Transverse colon (tissue), 4 donors: ENCODE measurements around the gene LRRC14B. TPM values are rescaled to one million over a fixed set of nuclear protein-coding genes. Genes with fewer than 3 reads are reported as not detected.
"Not testable (repeated sequence)": the region's sequence is repeated elsewhere in the genome, so short reads cannot be mapped to it uniquely, and the experiment has no call there.

Experiments
- DNase-seq: peaks from one replicate; pipeline ENCODE4 v3.0.0-alpha.2; 2019
- H3K27ac ChIP-seq, 4 donors: fragments of 200-600 bp; sonication (generic); 2 replicates each; pipeline ENCODE4 v1.5.1; 2016 to 2018; ENCODE audit warnings: inconsistent platforms in 4 of 4
- H3K27me3 ChIP-seq: fragments of 200-600 bp; sonication (generic); 2 replicates; pipeline ENCODE4 v1.5.1; 2017; ENCODE audit warnings: inconsistent platforms
- H3K36me3 ChIP-seq, 4 donors: fragments of 200-600 bp; sonication (generic); 2 replicates each; pipeline ENCODE4 v1.5.1; 2017 to 2019; ENCODE audit warnings: inconsistent platforms in 4 of 4
- H3K4me1 ChIP-seq, 4 donors: fragments of 200-600 bp; sonication (generic); 2 replicates each; pipeline ENCODE4 v1.5.1; 2017 to 2020; ENCODE audit warnings: inconsistent platforms in 4 of 4
- H3K4me3 ChIP-seq, 4 donors: fragments of 200-600 bp; sonication (generic); 1 replicate in 1 of 4; 2 replicates in 3 of 4; pipeline versions ENCODE4 v1.5.1 to v1.6.1; 2017 to 2019; ENCODE audit warnings: inconsistent platforms in 4 of 4
- H3K9me3 ChIP-seq, 2 donors: fragments of 200-600 bp; sonication (generic); 2 replicates each; pipeline ENCODE4 v1.5.1; 2017 to 2019; ENCODE audit warnings: inconsistent platforms in 2 of 2
- EP300 ChIP-seq: sonication (generic); formaldehyde crosslinking; IDR thresholded peaks from one replicate; pipeline ENCODE4 v1.6.1; 2017; ENCODE audit warnings: antibody characterized with exemption, low read depth
- POLR2A ChIP-seq: fragments of 450-650 bp; IDR thresholded peaks from one replicate; pipeline ENCODE4 v1.6.1; 2016; ENCODE audit warnings: antibody characterized with exemption, mild to moderate bottlenecking, moderate library complexity
- POLR2AphosphoS5 ChIP-seq, 3 donors: sonication (generic); formaldehyde crosslinking; IDR thresholded peaks; one replicate each; pipeline ENCODE4 v1.6.1; 2016; ENCODE audit warnings: antibody characterized with exemption in 3 of 3
- WGBS, 2 donors: methylation state at CpG; one replicate each; pipeline ENCODE4 v1.1.5; 2018; ENCODE audit warnings: low coverage in 1 of 2; 5-methylcytosine and 5-hydroxymethylcytosine counted together
- in situ Hi-C, 4 donors: fragments of 200-750 bp; cut with MboI; loops; one replicate each; pipeline versions ENCODE4 v1.15.0 to v1.15.1; 2017; ENCODE audit warnings: low sequenced_read_pairs in 3 of 4, low pct_ligation_motif_present in 1 of 4, low pct_unique_long_range_greater_than_20kb in 1 of 4
- intact Hi-C: fragments of 100-400 bp; cut with DNase I; formaldehyde crosslinking; loops from one replicate; pipeline ENCODE4 v1.15.1; 2023; ENCODE audit warnings: low total_unique reads
- total RNA-seq, 4 donors: library from RNA; depleted of rRNA; stranded (reverse); fragments of >200 nt; gene quantifications; one replicate each; pipeline ENCODE4 v1.1.0, GENCODE V29; 2016
- TF ChIP-seq, protein P1 (sequence below), 5 experiments: fragments of 200-600 bp in 3 of 5; fragments of 450-650 bp in 2 of 5; sonication (generic) in 3 of 5; IDR thresholded peaks; 1 replicate in 2 of 5; 2 replicates in 3 of 5; pipeline ENCODE4 v1.5.1; 2016 to 2017; ENCODE audit warnings: antibody characterized with exemption in 5 of 5, inconsistent platforms in 3 of 5, mild to moderate bottlenecking in 2 of 5, moderate library complexity in 1 of 5

The LRRC14B gene
- total RNA-seq, 4 donors from 2014 or later = not detected

- H3K4me3 ChIP-seq = no peak overlapping the region
- H3K36me3 ChIP-seq = peaks cover 0 to 76% (median 26%) of the 10 kb centered on the region in 4 donors
- H3K4me1 ChIP-seq = no peaks in the 10 kb centered on the region
- WGBS, 2 donors = 84 to 92% methylated on average over 7 to 13 of the region's 13 CpGs
- no peaks in the 10 kb centered on the region for H3K9me3 ChIP-seq
- H3K27ac ChIP-seq = no peak overlapping the region
- intact Hi-C loops = no loop called here
- no peak for TF ChIP-seq POLR2A
- TF ChIP-seq, protein P1, sequence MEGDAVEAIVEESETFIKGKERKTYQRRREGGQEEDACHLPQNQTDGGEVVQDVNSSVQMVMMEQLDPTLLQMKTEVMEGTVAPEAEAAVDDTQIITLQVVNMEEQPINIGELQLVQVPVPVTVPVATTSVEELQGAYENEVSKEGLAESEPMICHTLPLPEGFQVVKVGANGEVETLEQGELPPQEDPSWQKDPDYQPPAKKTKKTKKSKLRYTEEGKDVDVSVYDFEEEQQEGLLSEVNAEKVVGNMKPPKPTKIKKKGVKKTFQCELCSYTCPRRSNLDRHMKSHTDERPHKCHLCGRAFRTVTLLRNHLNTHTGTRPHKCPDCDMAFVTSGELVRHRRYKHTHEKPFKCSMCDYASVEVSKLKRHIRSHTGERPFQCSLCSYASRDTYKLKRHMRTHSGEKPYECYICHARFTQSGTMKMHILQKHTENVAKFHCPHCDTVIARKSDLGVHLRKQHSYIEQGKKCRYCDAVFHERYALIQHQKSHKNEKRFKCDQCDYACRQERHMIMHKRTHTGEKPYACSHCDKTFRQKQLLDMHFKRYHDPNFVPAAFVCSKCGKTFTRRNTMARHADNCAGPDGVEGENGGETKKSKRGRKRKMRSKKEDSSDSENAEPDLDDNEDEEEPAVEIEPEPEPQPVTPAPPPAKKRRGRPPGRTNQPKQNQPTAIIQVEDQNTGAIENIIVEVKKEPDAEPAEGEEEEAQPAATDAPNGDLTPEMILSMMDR (IDR thresholded peaks at IDR 0.05) = no peak
- no peak for TF ChIP-seq EP300
- no peak for TF ChIP-seq POLR2AphosphoS5 (IDR thresholded peaks at IDR 0.05)
- no peaks in the 10 kb centered on the region for H3K27me3 ChIP-seq
- DNase-seq = no peak
- in situ Hi-C loops = no loop called here
Measured at GRCh38 chr5:231661-232060, 40.4 kb downstream of the LRRC14B start.

DNA sequence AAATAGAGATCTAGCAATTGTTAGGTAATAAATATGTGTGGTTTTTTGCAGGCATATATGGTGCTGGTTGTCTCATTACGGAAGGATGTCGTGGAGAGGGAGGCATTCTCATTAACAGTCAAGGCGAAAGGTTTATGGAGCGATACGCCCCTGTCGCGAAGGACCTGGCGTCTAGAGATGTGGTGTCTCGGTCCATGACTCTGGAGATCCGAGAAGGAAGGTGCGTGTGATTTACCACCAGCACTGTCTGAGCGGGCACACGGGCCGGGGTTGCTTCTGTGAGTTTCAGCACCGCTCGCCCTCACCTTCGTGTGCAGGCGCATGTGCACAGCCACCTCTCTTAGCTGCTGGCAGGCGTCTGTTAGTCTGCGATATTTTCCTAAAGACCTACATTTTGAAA is 42.1 kb downstream of the LRRC14B start:
- peaks cover 0 to 74% (median 22%) of the 10 kb centered on the region in 4 donors for H3K36me3 ChIP-seq
- H3K4me1 ChIP-seq, in situ Hi-C loops, intact Hi-C loops, H3K4me3 ChIP-seq, H3K27me3 ChIP-seq, H3K9me3 ChIP-seq, H3K27ac ChIP-seq, DNase-seq: not testable (repeated sequence)
- 90 to 96% methylated on average over 15 to 20 of the region's 20 CpGs for WGBS, 2 donors

- H3K4me3 ChIP-seq = no peak overlapping the region
- DNase-seq = no peak
- TF ChIP-seq, protein P1 (IDR thresholded peaks at IDR 0.05) = no peak
- TF ChIP-seq POLR2A (no peak), EP300 (no peak), POLR2AphosphoS5 (IDR thresholded peaks at IDR 0.05) (no peak)
- H3K4me1 ChIP-seq = no peaks in the 10 kb centered on the region
- 92 to 93% methylated on average over 8 of the region's 8 CpGs for WGBS, 2 donors
- H3K9me3 ChIP-seq = no peaks in the 10 kb centered on the region
- H3K27me3 ChIP-seq = no peaks in the 10 kb centered on the region
- peaks cover 0 to 72% (median 19%) of the 10 kb centered on the region in 4 donors for H3K36me3 ChIP-seq
- in situ Hi-C loops = no loop called here
- H3K27ac ChIP-seq = no peak overlapping the region
- intact Hi-C loops = no loop called here
Measured at GRCh38 chr5:234450-234849, 43.2 kb downstream of the LRRC14B start.

- 93 to 100% methylated on average over 3 to 6 of the region's 9 CpGs for WGBS, 2 donors
- H3K27me3 ChIP-seq, H3K4me3 ChIP-seq, H3K27ac ChIP-seq, in situ Hi-C loops, DNase-seq, H3K9me3 ChIP-seq, H3K4me1 ChIP-seq, intact Hi-C loops: not testable (repeated sequence)
- peaks cover 0 to 73% (median 22%) of the 10 kb centered on the region in 4 donors for H3K36me3 ChIP-seq
Measured at GRCh38 chr5:235527-235926, 44.2 kb downstream of the LRRC14B start.

- H3K4me1 ChIP-seq, in situ Hi-C loops, H3K4me3 ChIP-seq, H3K27me3 ChIP-seq, DNase-seq, H3K27ac ChIP-seq, H3K9me3 ChIP-seq, intact Hi-C loops: not testable (repeated sequence)
- WGBS, 2 donors = 93 to 96% methylated on average over 8 of the region's 8 CpGs
- H3K36me3 ChIP-seq = peaks cover 0 to 74% (median 33%) of the 10 kb centered on the region in 4 donors
Measured at GRCh38 chr5:237931-238330, 46.6 kb downstream of the LRRC14B start.

DNA sequence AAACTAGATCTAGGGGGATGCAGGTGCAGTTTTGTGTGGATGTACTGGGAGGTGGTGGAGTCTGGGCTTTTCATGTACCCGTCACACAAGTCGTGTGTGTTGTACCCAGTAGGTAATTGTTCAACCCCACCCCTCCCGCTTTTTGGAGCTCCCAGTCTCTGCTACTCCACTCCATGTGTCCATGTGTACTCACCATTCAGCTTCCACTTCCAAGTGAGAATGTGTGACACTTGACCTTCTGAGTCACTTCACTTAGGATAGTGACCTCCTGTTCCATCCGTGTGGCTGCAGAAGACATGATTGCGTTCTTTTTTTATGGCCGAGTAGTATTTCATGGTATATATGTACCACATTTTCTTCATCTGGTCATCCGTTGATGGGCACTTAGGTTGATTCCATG is 49.3 kb downstream of the LRRC14B start:
- intact Hi-C loops = not testable (repeated sequence)

GRCh38 chr5:241045-241669 is 49.9 kb downstream of the LRRC14B start:
- H3K4me1 ChIP-seq, H3K27ac ChIP-seq, intact Hi-C loops, H3K27me3 ChIP-seq, in situ Hi-C loops, H3K9me3 ChIP-seq, DNase-seq, H3K4me3 ChIP-seq: not testable (repeated sequence)
- WGBS, 2 donors = 90 to 92% methylated on average over 4 to 13 of the region's 13 CpGs
- peaks cover 0 to 57% (median 25%) of the 10 kb centered on the region in 4 donors for H3K36me3 ChIP-seq

More for the DNA sequence above, 49.3 kb downstream of the LRRC14B start:
- H3K27ac ChIP-seq, H3K4me1 ChIP-seq, in situ Hi-C loops, H3K4me3 ChIP-seq, H3K9me3 ChIP-seq, DNase-seq, H3K27me3 ChIP-seq: not testable (repeated sequence)
- peaks cover 0 to 56% (median 25%) of the 10 kb centered on the region in 4 donors for H3K36me3 ChIP-seq
- WGBS, 2 donors = 93 to 98% methylated on average over 7 of the region's 7 CpGs

DNA sequence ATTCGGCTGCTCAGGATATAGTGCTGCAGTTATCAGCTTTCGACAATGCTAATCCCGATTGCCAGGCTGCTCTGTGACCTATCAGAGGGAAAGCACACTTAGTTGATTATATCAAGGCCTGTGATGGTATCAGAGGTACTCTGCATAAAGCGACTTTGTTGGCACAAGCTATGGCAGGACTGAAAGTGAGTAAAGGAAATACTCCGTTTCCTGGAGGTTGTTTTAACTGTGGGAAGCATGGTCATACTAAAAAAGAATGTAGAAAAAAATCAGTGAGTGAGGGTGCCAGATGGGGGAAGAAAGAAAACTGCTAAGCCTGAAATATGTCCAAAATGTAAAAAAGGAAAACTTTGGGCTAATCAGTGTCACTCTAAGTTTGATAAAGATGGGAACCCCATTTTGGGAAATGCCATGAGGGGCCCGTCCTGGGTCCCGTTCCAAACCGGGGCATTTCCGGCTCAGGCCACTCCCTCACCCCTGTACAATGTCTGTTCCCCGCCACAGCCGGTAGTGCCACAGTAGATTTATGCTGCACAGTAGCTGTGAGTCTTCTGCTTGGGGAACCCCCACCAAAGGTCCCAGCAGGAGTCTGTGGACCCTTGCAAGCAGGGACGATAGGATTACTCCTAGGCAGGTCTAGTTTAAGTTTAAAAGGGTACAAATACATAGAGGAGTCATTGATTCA is 52.5 kb downstream of the LRRC14B start:
- H3K4me1 ChIP-seq, intact Hi-C loops, H3K9me3 ChIP-seq, in situ Hi-C loops, H3K27me3 ChIP-seq, H3K27ac ChIP-seq, H3K4me3 ChIP-seq, DNase-seq: not testable (repeated sequence)
- H3K36me3 ChIP-seq = peaks cover 0 to 62% (median 30%) of the 10 kb centered on the region in 4 donors
- 74 to 79% methylated on average over 5 to 12 of the region's 12 CpGs for WGBS, 2 donors
